Measurements from ENCODE around the gene PTPRR.

Gene PTPRR

GRCh38 chr12:70838127-70838526, 82.4 kb downstream of the PTPRR start:
- Histone ChIP-seq H3F3A (ENCODE audit: control insufficient read depth, insufficient read depth) (no peaks in the 10 kb centered on the region), H3K79me2 (ENCODE audit: control insufficient read depth, low read length) (no peaks in the 10 kb centered on the region), H3K27ac (ENCODE audit: low read depth, low read length) (no peak overlapping the region), H3K9me3 (ENCODE audit: control insufficient read depth, insufficient read depth, low read length) (no peaks in the 10 kb centered on the region), H3K36me3 (ENCODE audit: control insufficient read depth, low read length) (no peaks in the 10 kb centered on the region), H4K20me1 (ENCODE audit: control insufficient read depth, insufficient read depth, low read depth, low read length) (no peaks in the 10 kb centered on the region), H3K4me2 (ENCODE audit: low read length) (no peak overlapping the region), H3K27me3 (ENCODE audit: control insufficient read depth, low read length) (peaks cover 8% of the 10 kb centered on the region; the same call in 1 of the 2 replicates), H3K4me3 (ENCODE audit: low read length) (no peak overlapping the region), H3K9me2 (replicated peaks; ENCODE audit: control insufficient read depth, low read length) (no peaks in the 10 kb centered on the region), H3K4me1 (ENCODE audit: control insufficient read depth, low read length) (no peaks in the 10 kb centered on the region)
- TF ChIP-seq EZH2phosphoT487 (IDR thresholded peaks at IDR 0.05; ENCODE audit: borderline replicate concordance, low read length), result no peak
- no peak for TF ChIP-seq CTCF (IDR thresholded peaks at IDR 0.05; ENCODE audit: low read depth, low read length, poor library complexity, severe bottlenecking)

GRCh38 chr12:70837026-70837425, 83.5 kb downstream of the PTPRR start:
- no peaks in the 10 kb centered on the region for H4K20me1 ChIP-seq (ENCODE audit: control insufficient read depth, insufficient read depth, low read depth, low read length)
- no peak overlapping the region for H3K27ac ChIP-seq (ENCODE audit: low read depth, low read length)
- no peaks in the 10 kb centered on the region for H3F3A ChIP-seq (ENCODE audit: control insufficient read depth, insufficient read depth)
- no peak for TF ChIP-seq EZH2phosphoT487 (IDR thresholded peaks at IDR 0.05; ENCODE audit: borderline replicate concordance, low read length)
- no peak for TF ChIP-seq CTCF (IDR thresholded peaks at IDR 0.05; ENCODE audit: low read depth, low read length, poor library complexity, severe bottlenecking)
- H3K27me3 ChIP-seq (ENCODE audit: control insufficient read depth, low read length), result peaks cover 8% of the 10 kb centered on the region; the same call in 1 of the 2 replicates
- no peaks in the 10 kb centered on the region for H3K36me3 ChIP-seq (ENCODE audit: control insufficient read depth, low read length)
- H3K79me2 ChIP-seq (ENCODE audit: control insufficient read depth, low read length), result no peaks in the 10 kb centered on the region
- H3K9me3 ChIP-seq (ENCODE audit: control insufficient read depth, insufficient read depth, low read length), result no peaks in the 10 kb centered on the region
- no peaks in the 10 kb centered on the region for H3K9me2 ChIP-seq (replicated peaks; ENCODE audit: control insufficient read depth, low read length)
- no peak overlapping the region for H3K4me2 ChIP-seq (ENCODE audit: low read length)
- H3K4me1 ChIP-seq (ENCODE audit: control insufficient read depth, low read length), result no peaks in the 10 kb centered on the region
- H3K4me3 ChIP-seq (ENCODE audit: low read length), result no peak overlapping the region

- no peaks in the 10 kb centered on the region for H3K79me2 ChIP-seq (ENCODE audit: control insufficient read depth, low read length)
- TF ChIP-seq EZH2phosphoT487 (IDR thresholded peaks at IDR 0.05; ENCODE audit: borderline replicate concordance, low read length) (no peak), CTCF (IDR thresholded peaks at IDR 0.05; ENCODE audit: low read depth, low read length, poor library complexity, severe bottlenecking) (no peak)
- no peak overlapping the region for H3K4me3 ChIP-seq (ENCODE audit: low read length)
- H3F3A ChIP-seq (ENCODE audit: control insufficient read depth, insufficient read depth), result no peaks in the 10 kb centered on the region
- H3K9me3 ChIP-seq (ENCODE audit: control insufficient read depth, insufficient read depth, low read length), result no peaks in the 10 kb centered on the region
- H3K4me2 ChIP-seq (ENCODE audit: low read length), result no peak overlapping the region
- no peak overlapping the region for H3K27ac ChIP-seq (ENCODE audit: low read depth, low read length)
- no peaks in the 10 kb centered on the region for H3K4me1 ChIP-seq (ENCODE audit: control insufficient read depth, low read length)
- H3K36me3 ChIP-seq (ENCODE audit: control insufficient read depth, low read length), result no peaks in the 10 kb centered on the region
- H4K20me1 ChIP-seq (ENCODE audit: control insufficient read depth, insufficient read depth, low read depth, low read length), result no peaks in the 10 kb centered on the region
- H3K27me3 ChIP-seq (ENCODE audit: control insufficient read depth, low read length), result peaks cover 8% of the 10 kb centered on the region; the same call in 1 of the 2 replicates
- no peaks in the 10 kb centered on the region for H3K9me2 ChIP-seq (replicated peaks; ENCODE audit: control insufficient read depth, low read length)
These were observed 84.6 kb downstream of the PTPRR start for GRCh38 chr12:70835948-70836347.

All from DOHH2 (cell line).